GM10266 (cell line): ENCODE data around the gene SERPINB5.
"Not testable (repeated sequence)": the region's sequence is repeated elsewhere in the genome, so short reads cannot be mapped to it uniquely, and the experiment has no call there.

ENCODE experiments used
- DNase-seq: peaks from one replicate; pipeline ENCODE4 v3.0.0; 2012; ENCODE audit errors: extremely low spot score
- CTCF ChIP-seq: IDR thresholded peaks from 2 replicates; pipeline ENCODE4 v1.5.1; 2012; ENCODE audit warnings: mild to moderate bottlenecking, low read depth; ENCODE audit not compliant: control insufficient read depth, insufficient read depth; ENCODE audit errors: missing control alignments

Gene SERPINB5

GRCh38 chr18:63449426-63449825 lies 27.3 kb upstream of the SERPINB5 start:
- no peak for DNase-seq
- TF ChIP-seq CTCF = no peak

- no peak for TF ChIP-seq CTCF
- no peak for DNase-seq
Observed at GRCh38 chr18:63451799-63452660, 24.7 kb upstream of the SERPINB5 start.

GRCh38 chr18:63452751-63453150 lies 24.0 kb upstream of the SERPINB5 start:
- DNase-seq = not testable (repeated sequence)

- DNase-seq = no peak
- TF ChIP-seq CTCF = no peak
Observed at GRCh38 chr18:63454497-63454896, 22.3 kb upstream of the SERPINB5 start.

- TF ChIP-seq CTCF = no peak
- no peak for DNase-seq
Observed at GRCh38 chr18:63457977-63458376, 18.8 kb upstream of the SERPINB5 start.

GRCh38 chr18:63460414-63460813 lies 16.3 kb upstream of the SERPINB5 start:
- no peak for TF ChIP-seq CTCF
- DNase-seq = no peak

GRCh38 chr18:63464434-63464833 lies 12.3 kb upstream of the SERPINB5 start:
- no peak for TF ChIP-seq CTCF
- DNase-seq = no peak
